Mesenchymal stem cell (in vitro differentiated cells and primary cell): ENCODE measurements around the gene TMEM176B.
"Not testable (repeated sequence)": the region's sequence is repeated elsewhere in the genome, so short reads cannot be mapped to it uniquely, and the experiment has no call there.

Experiments used
- DNase-seq: peaks from one replicate; pipeline ENCODE4 v3.0.0-alpha.2; 2013
- H2AFZ ChIP-seq: one replicate; pipeline ENCODE4 v1.6.1; 2013; ENCODE audit warnings: low read depth, mild to moderate bottlenecking, control low read depth, inconsistent platforms, low read length, moderate library complexity
- H2AK5ac ChIP-seq: 2 replicates; pipeline ENCODE4 v1.6.1; 2013; ENCODE audit warnings: low read length, moderate library complexity, mild to moderate bottlenecking, inconsistent platforms; ENCODE audit not compliant: severe bottlenecking
- H2BK120ac ChIP-seq: one replicate; pipeline ENCODE4 v1.6.1; 2013; ENCODE audit warnings: low read depth, mild to moderate bottlenecking, inconsistent platforms, low read length, moderate library complexity
- H2BK12ac ChIP-seq, 2 experiments: one replicate each; pipeline ENCODE4 v1.6.1; 2013; ENCODE audit warnings: inconsistent platforms in 2 of 2, low read length in 2 of 2, mild to moderate bottlenecking in 2 of 2, moderate library complexity in 2 of 2, control low read depth in 1 of 2
- H2BK15ac ChIP-seq: one replicate; pipeline ENCODE4 v1.6.1; 2013; ENCODE audit warnings: mild to moderate bottlenecking, low read depth, inconsistent platforms; ENCODE audit not compliant: poor library complexity, severe bottlenecking
- H2BK5ac ChIP-seq: 2 replicates; pipeline ENCODE4 v1.6.1; 2013; ENCODE audit warnings: low read depth, mild to moderate bottlenecking, low read length, control low read depth, inconsistent platforms; ENCODE audit not compliant: poor library complexity, severe bottlenecking
- H3K14ac ChIP-seq, 2 experiments: one replicate each; pipeline ENCODE4 v1.6.1; 2013; ENCODE audit warnings: inconsistent platforms in 2 of 2, low read length in 2 of 2, control low read depth in 1 of 2, mild to moderate bottlenecking in 1 of 2, moderate library complexity in 1 of 2
- H3K18ac ChIP-seq, 2 experiments: one replicate each; pipeline ENCODE4 v1.6.1; 2013; ENCODE audit warnings: inconsistent platforms in 2 of 2, low read length in 2 of 2, control low read depth in 1 of 2, low read depth in 1 of 2, mild to moderate bottlenecking in 1 of 2
- H3K23ac ChIP-seq, 2 experiments: one replicate each; pipeline ENCODE4 v1.6.1; 2013; ENCODE audit warnings: inconsistent platforms in 2 of 2, low read length in 2 of 2, mild to moderate bottlenecking in 2 of 2, moderate library complexity in 2 of 2, control low read depth in 1 of 2
- H3K27ac ChIP-seq: 2 replicates; pipeline ENCODE4 v1.5.1; 2013; ENCODE audit warnings: mild to moderate bottlenecking, moderate library complexity, low read length, control low read depth, inconsistent platforms; ENCODE audit not compliant: poor library complexity, severe bottlenecking
- H3K27me3 ChIP-seq, 2 experiments: 2 replicates each; pipeline versions ENCODE4 v1.6.1 to v1.7.0; 2013; ENCODE audit warnings: low read length in 2 of 2, mild to moderate bottlenecking in 2 of 2, moderate library complexity in 2 of 2, control low read depth in 1 of 2, inconsistent platforms in 1 of 2; ENCODE audit not compliant: control insufficient read depth in 1 of 2, insufficient read depth in 1 of 2
- H3K36me3 ChIP-seq, 2 experiments: 2 replicates each; pipeline versions ENCODE4 v1.6.1 to v1.7.0; 2013; ENCODE audit warnings: low read length in 2 of 2, control low read depth in 1 of 2, inconsistent platforms in 1 of 2, low read depth in 1 of 2, mild to moderate bottlenecking in 1 of 2; ENCODE audit not compliant: insufficient read depth in 2 of 2, control insufficient read depth in 1 of 2
- H3K4ac ChIP-seq, 2 experiments: one replicate each; pipeline ENCODE4 v1.6.1; 2013; ENCODE audit warnings: inconsistent platforms in 2 of 2, low read length in 2 of 2, mild to moderate bottlenecking in 2 of 2, moderate library complexity in 2 of 2, control low read depth in 1 of 2, low read depth in 1 of 2
- H3K4me1 ChIP-seq: 2 replicates; pipeline ENCODE4 v1.6.1; 2013; ENCODE audit warnings: low read depth, low read length, control low read depth; ENCODE audit not compliant: control insufficient read depth, insufficient read depth
- H3K4me2 ChIP-seq: 2 replicates; pipeline ENCODE4 v1.6.1; 2013; ENCODE audit warnings: low read length, mild to moderate bottlenecking, inconsistent platforms; ENCODE audit not compliant: poor library complexity, severe bottlenecking
- H3K4me3 ChIP-seq, 2 experiments: 2 replicates each; pipeline versions ENCODE4 v1.5.1 to v1.7.0; 2013; ENCODE audit warnings: low read length in 2 of 2, mild to moderate bottlenecking in 2 of 2, control low read depth in 1 of 2, low read depth in 1 of 2; ENCODE audit not compliant: insufficient read depth in 1 of 2
- H3K79me1 ChIP-seq: replicated peaks from 2 replicates; pipeline ENCODE4 v1.6.1; 2013; ENCODE audit warnings: mild to moderate bottlenecking, control low read depth, low read length, inconsistent platforms; ENCODE audit not compliant: poor library complexity, severe bottlenecking
- H3K9ac ChIP-seq: 2 replicates; pipeline ENCODE4 v1.7.0; 2013; ENCODE audit warnings: mild to moderate bottlenecking, low read length, moderate library complexity
- H3K9me3 ChIP-seq: 2 replicates; pipeline ENCODE4 v1.7.0; 2013; ENCODE audit warnings: mild to moderate bottlenecking, low read length; ENCODE audit not compliant: control insufficient read depth
- H4K8ac ChIP-seq: one replicate; pipeline ENCODE4 v1.6.1; 2013; ENCODE audit warnings: inconsistent platforms, mild to moderate bottlenecking, low read length, moderate library complexity
- H4K91ac ChIP-seq: one replicate; pipeline ENCODE4 v1.6.1; 2013; ENCODE audit warnings: mild to moderate bottlenecking, low read length, inconsistent platforms
- WGBS: methylation state at CpG from one replicate; pipeline ENCODE4 v1.1.7; 2013; ENCODE audit warnings: mixed read lengths; 5-methylcytosine and 5-hydroxymethylcytosine counted together

TMEM176B gene

GRCh38 chr7:150774131-150774530 lies 26.0 kb downstream of the TMEM176B start:
- not testable (repeated sequence) for H3K9me3 ChIP-seq, H2BK120ac ChIP-seq, H2AFZ ChIP-seq, H3K4me1 ChIP-seq, H2BK5ac ChIP-seq, H3K27me3 ChIP-seq, H3K4me2 ChIP-seq, H4K91ac ChIP-seq, H4K8ac ChIP-seq, H3K27ac ChIP-seq, H3K4ac ChIP-seq, H3K36me3 ChIP-seq, H3K18ac ChIP-seq, H2BK12ac ChIP-seq, H3K23ac ChIP-seq, DNase-seq, H2AK5ac ChIP-seq, H2BK15ac ChIP-seq, H3K79me1 ChIP-seq, H3K9ac ChIP-seq, H3K14ac ChIP-seq, H3K4me3 ChIP-seq
- WGBS, result no CpG with 5 or more reads among the region's 1 CpG

- H2BK12ac ChIP-seq, result no peak overlapping the region
- H3K4me2 ChIP-seq, result no peak overlapping the region
- H3K4ac ChIP-seq, result no peak overlapping the region
- H4K8ac ChIP-seq, result no peak overlapping the region
- H3K4me3 ChIP-seq, result no peak overlapping the region
- H3K18ac ChIP-seq, result no peak overlapping the region
- H2BK5ac ChIP-seq, result no peak overlapping the region
- H3K9me3 ChIP-seq, result no peaks in the 10 kb centered on the region
- H4K91ac ChIP-seq, result no peak overlapping the region
- whole genome bisulfite sequencing, result 43% methylated on average over 2 of the region's 4 CpGs
- H3K14ac ChIP-seq, result no peak overlapping the region
- no peak overlapping the region for H2AK5ac ChIP-seq
- no peaks in the 10 kb centered on the region for H3K27me3 ChIP-seq
- no peak overlapping the region for H3K9ac ChIP-seq
- H3K79me1 ChIP-seq, result no peaks in the 10 kb centered on the region
- no peak overlapping the region for H2BK120ac ChIP-seq
- H3K36me3 ChIP-seq, result no peaks in the 10 kb centered on the region
- H2BK15ac ChIP-seq, result no peak overlapping the region
- no peak for DNase-seq
- no peak overlapping the region for H3K27ac ChIP-seq
- H3K23ac ChIP-seq, result no peak overlapping the region
- H3K4me1 ChIP-seq, result no peaks in the 10 kb centered on the region
- no peak overlapping the region for H2AFZ ChIP-seq
These were observed 30.4 kb downstream of the TMEM176B start for GRCh38 chr7:150769768-150770167.

DNA sequence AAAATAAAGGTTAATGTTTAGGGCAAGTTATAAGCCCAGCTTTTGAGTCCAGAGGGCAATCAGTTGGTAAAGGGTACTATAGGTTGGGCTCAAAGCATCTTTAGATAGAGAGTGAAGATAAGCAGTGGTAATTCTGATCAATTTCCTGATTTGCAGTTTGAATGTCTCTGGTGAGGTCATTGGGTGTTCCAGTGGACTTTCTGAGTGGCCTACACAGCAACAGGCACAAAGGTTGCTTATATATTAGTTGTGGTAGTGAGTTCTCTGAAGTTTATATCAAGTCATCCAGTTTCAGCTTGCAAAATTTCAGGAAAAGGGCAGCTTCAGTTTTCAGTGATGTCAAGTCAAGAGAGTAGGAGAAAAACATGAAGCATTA lies 33.8 kb downstream of the TMEM176B start:
- no peaks in the 10 kb centered on the region for H3K36me3 ChIP-seq
- H3K23ac ChIP-seq, result no peak overlapping the region
- H3K14ac ChIP-seq, result no peak overlapping the region
- no peak overlapping the region for H3K27ac ChIP-seq
- H2BK12ac ChIP-seq, result no peak overlapping the region
- H2BK5ac ChIP-seq, result no peak overlapping the region
- H3K4me3 ChIP-seq, result no peak overlapping the region
- H2AK5ac ChIP-seq, result no peak overlapping the region
- no peak overlapping the region for H2BK120ac ChIP-seq
- H3K27me3 ChIP-seq, result no peaks in the 10 kb centered on the region
- no peak overlapping the region for H4K91ac ChIP-seq
- H3K9ac ChIP-seq, result no peak overlapping the region
- H2BK15ac ChIP-seq, result no peak overlapping the region
- H3K18ac ChIP-seq, result no peak overlapping the region
- H2AFZ ChIP-seq, result no peak overlapping the region
- H3K4me2 ChIP-seq, result no peak overlapping the region
- no peaks in the 10 kb centered on the region for H3K4me1 ChIP-seq
- DNase-seq, result no peak
- H3K4ac ChIP-seq, result no peak overlapping the region
- no peaks in the 10 kb centered on the region for H3K9me3 ChIP-seq
- H4K8ac ChIP-seq, result no peak overlapping the region
- no peaks in the 10 kb centered on the region for H3K79me1 ChIP-seq

DNA sequence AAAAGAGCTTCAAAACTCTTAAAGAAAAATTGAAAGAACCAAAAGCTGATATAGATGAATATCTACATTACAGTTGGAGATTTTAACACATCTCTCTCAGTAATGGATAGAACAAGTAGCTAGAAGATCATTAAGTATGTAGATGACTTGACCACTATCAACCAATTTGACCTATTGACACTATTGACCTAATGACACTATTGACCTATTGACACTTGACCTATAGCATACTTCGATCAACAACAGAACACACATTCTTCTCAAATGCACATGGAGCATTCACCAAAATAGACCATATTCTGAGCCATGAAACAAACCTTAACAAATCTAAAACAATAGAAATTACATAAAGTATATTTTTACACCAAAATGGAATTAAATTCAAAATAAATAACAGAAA lies 40.7 kb downstream of the TMEM176B start:
- no peak overlapping the region for H2BK15ac ChIP-seq

More for the DNA sequence above, 40.7 kb downstream of the TMEM176B start:
- DNase-seq, result no peak
- H3K9me3 ChIP-seq, result no peaks in the 10 kb centered on the region
- H3K9ac ChIP-seq, result no peak overlapping the region
- no peaks in the 10 kb centered on the region for H3K36me3 ChIP-seq
- no peak overlapping the region for H2BK5ac ChIP-seq
- H3K4ac ChIP-seq, result no peak overlapping the region
- no peak overlapping the region for H3K27ac ChIP-seq
- H2BK12ac ChIP-seq, result no peak overlapping the region
- no peak overlapping the region for H2BK120ac ChIP-seq
- WGBS, result 58% methylated on average over 1 of the region's 1 CpG
- H2AFZ ChIP-seq, result no peak overlapping the region
- H3K4me2 ChIP-seq, result no peak overlapping the region
- H4K8ac ChIP-seq, result no peak overlapping the region
- no peak overlapping the region for H3K18ac ChIP-seq
- H3K23ac ChIP-seq, result no peak overlapping the region
- no peak overlapping the region for H4K91ac ChIP-seq
- H3K4me3 ChIP-seq, result no peak overlapping the region
- H3K79me1 ChIP-seq, result no peaks in the 10 kb centered on the region
- H3K27me3 ChIP-seq, result no peaks in the 10 kb centered on the region
- no peak overlapping the region for H3K14ac ChIP-seq
- no peaks in the 10 kb centered on the region for H3K4me1 ChIP-seq
- no peak overlapping the region for H2AK5ac ChIP-seq
